H9 (cell line): ENCODE measurements around the gene YBEY. TPM values are rescaled to one million over a fixed set of nuclear protein-coding genes. Genes with fewer than 3 reads are reported as not detected.

ENCODE experiments used
- DNase-seq: peaks from one replicate; pipeline ENCODE4 v3.0.0-alpha.2; 2017
- H2AFZ ChIP-seq: one replicate; pipeline ENCODE4 v1.6.1; 2013; ENCODE audit warnings: mild to moderate bottlenecking, low read length, control low read depth, moderate library complexity
- H2AK5ac ChIP-seq: 2 replicates; pipeline ENCODE4 v1.6.1; 2013; ENCODE audit warnings: low read length, control low read depth, mixed read lengths; ENCODE audit not compliant: insufficient read length
- H2BK120ac ChIP-seq: one replicate; pipeline ENCODE4 v1.6.1; 2013; ENCODE audit warnings: low read depth, mild to moderate bottlenecking, low read length, control low read depth, inconsistent platforms; ENCODE audit not compliant: poor library complexity, severe bottlenecking
- H2BK12ac ChIP-seq: 2 replicates; pipeline ENCODE4 v1.6.1; 2013; ENCODE audit warnings: low read length, control low read depth, mixed read lengths, low read depth; ENCODE audit not compliant: insufficient read length
- H2BK15ac ChIP-seq: 2 replicates; pipeline ENCODE4 v1.6.1; 2013; ENCODE audit warnings: low read depth, low read length, control low read depth
- H2BK20ac ChIP-seq: one replicate; pipeline ENCODE4 v1.6.1; 2013; ENCODE audit warnings: low read depth, mild to moderate bottlenecking, low read length, control low read depth, inconsistent platforms; ENCODE audit not compliant: poor library complexity, severe bottlenecking
- H2BK5ac ChIP-seq: 2 replicates; pipeline ENCODE4 v1.6.1; 2013; ENCODE audit warnings: low read length, control low read depth, mixed read lengths; ENCODE audit not compliant: insufficient read length
- H3K14ac ChIP-seq: 2 replicates; pipeline ENCODE4 v1.6.1; 2013; ENCODE audit warnings: low read length, control low read depth; ENCODE audit not compliant: insufficient read depth
- H3K18ac ChIP-seq: 2 replicates; pipeline ENCODE4 v1.6.1; 2013; ENCODE audit warnings: low read depth, mild to moderate bottlenecking, mixed read lengths, low read length, control low read depth; ENCODE audit not compliant: insufficient read length
- H3K23ac ChIP-seq: 2 replicates; pipeline ENCODE4 v1.6.1; 2013; ENCODE audit warnings: low read length, control low read depth, mixed read lengths, low read depth; ENCODE audit not compliant: insufficient read length
- H3K23me2 ChIP-seq: 2 replicates; pipeline ENCODE4 v1.6.1; 2013; ENCODE audit warnings: low read depth, mild to moderate bottlenecking, mixed read lengths, low read length, control low read depth; ENCODE audit not compliant: insufficient read length, poor library complexity, severe bottlenecking
- H3K27ac ChIP-seq: 2 replicates; pipeline ENCODE4 v1.5.1; 2013; ENCODE audit warnings: low read length, control low read depth, mixed read lengths, low read depth; ENCODE audit not compliant: insufficient read length
- H3K27me3 ChIP-seq: 2 replicates; pipeline ENCODE4 v1.6.1; 2013; ENCODE audit warnings: low read length, control low read depth, inconsistent platforms; ENCODE audit not compliant: insufficient read depth
- H3K4ac ChIP-seq: 2 replicates; pipeline ENCODE4 v1.6.1; 2013; ENCODE audit warnings: low read depth, mild to moderate bottlenecking, control low read depth, inconsistent platforms, low read length, moderate library complexity
- H3K4me1 ChIP-seq: 2 replicates; pipeline ENCODE4 v1.6.1; 2013; ENCODE audit warnings: low read length, control low read depth, inconsistent platforms; ENCODE audit not compliant: insufficient read depth
- H3K4me2 ChIP-seq: 2 replicates; pipeline ENCODE4 v1.6.1; 2013; ENCODE audit warnings: low read length, control low read depth, mixed read lengths; ENCODE audit not compliant: insufficient read length, insufficient read depth
- H3K56ac ChIP-seq: 2 replicates; pipeline ENCODE4 v1.6.1; 2013; ENCODE audit warnings: low read depth, mild to moderate bottlenecking, mixed read lengths, low read length, control low read depth; ENCODE audit not compliant: insufficient read length
- H3K79me1 ChIP-seq: 2 replicates; pipeline ENCODE4 v1.6.1; 2013; ENCODE audit warnings: low read depth, mild to moderate bottlenecking, moderate library complexity, low read length, control low read depth, inconsistent platforms; ENCODE audit not compliant: insufficient read depth, poor library complexity, severe bottlenecking
- H3K79me2 ChIP-seq: 2 replicates; pipeline ENCODE4 v1.6.1; 2013; ENCODE audit warnings: low read length, control low read depth, inconsistent platforms; ENCODE audit not compliant: insufficient read depth
- H3K9ac ChIP-seq: 2 replicates; pipeline ENCODE4 v1.6.1; 2013; ENCODE audit warnings: low read length, control low read depth, mixed read lengths; ENCODE audit not compliant: insufficient read length; ENCODE audit errors: extremely low read depth
- H3K9me3 ChIP-seq: one replicate; pipeline ENCODE4 v1.6.1; 2013; ENCODE audit warnings: low read depth, low read length, inconsistent platforms; ENCODE audit not compliant: control insufficient read depth
- H3T11ph ChIP-seq: one replicate; pipeline ENCODE4 v1.6.1; 2013; ENCODE audit warnings: mild to moderate bottlenecking, low read length, control low read depth, inconsistent platforms
- H4K20me1 ChIP-seq: one replicate; pipeline ENCODE4 v1.6.1; 2013; ENCODE audit not compliant: control insufficient read depth, insufficient read length, insufficient read depth
- H4K5ac ChIP-seq: 2 replicates; pipeline ENCODE4 v1.6.1; 2013; ENCODE audit warnings: low read depth, mild to moderate bottlenecking, mixed read lengths, low read length, control low read depth; ENCODE audit not compliant: insufficient read length
- H4K8ac ChIP-seq: replicated peaks from 2 replicates; pipeline ENCODE4 v1.6.1; 2013; ENCODE audit warnings: low read length, control low read depth, mixed read lengths, low read depth; ENCODE audit not compliant: insufficient read length
- H4K91ac ChIP-seq: 2 replicates; pipeline ENCODE4 v1.6.1; 2013; ENCODE audit warnings: low read depth, mild to moderate bottlenecking, moderate library complexity, mixed read lengths, low read length, control low read depth; ENCODE audit not compliant: insufficient read length
- H3K27ac Mint-ChIP-seq, 3 experiments: 2 replicates in 2 of 3; 3 replicates in 1 of 3; pipeline ENCODE4 v1.8.0; 2020 to 2021; ENCODE audit warnings: mixed read lengths in 3 of 3, mild to moderate bottlenecking in 1 of 3, moderate library complexity in 1 of 3
- H3K27me3 Mint-ChIP-seq: 2 replicates; pipeline ENCODE4 v1.8.0; 2021; ENCODE audit warnings: low read depth, mild to moderate bottlenecking, moderate library complexity, mixed read lengths
- H3K36me3 Mint-ChIP-seq, 3 experiments: 2 replicates in 2 of 3; 3 replicates in 1 of 3; pipeline ENCODE4 v1.8.0; 2020 to 2021; ENCODE audit warnings: low read depth in 3 of 3, mixed read lengths in 3 of 3; ENCODE audit not compliant: insufficient read depth in 1 of 3
- H3K4me1 Mint-ChIP-seq, 2 experiments: 2 replicates each; pipeline ENCODE4 v1.8.0; 2020; ENCODE audit warnings: mixed read lengths in 2 of 2
- H3K4me3 Mint-ChIP-seq, 2 experiments: 2 replicates in 1 of 2; 3 replicates in 1 of 2; pipeline ENCODE4 v1.8.0; 2020 to 2021; ENCODE audit warnings: mild to moderate bottlenecking in 2 of 2, mixed read lengths in 2 of 2, moderate library complexity in 1 of 2
- H3K9me3 Mint-ChIP-seq, 2 experiments: 2 replicates in 1 of 2; 3 replicates in 1 of 2; pipeline ENCODE4 v1.8.0; 2020; ENCODE audit warnings: mild to moderate bottlenecking in 2 of 2, mixed read lengths in 2 of 2, moderate library complexity in 1 of 2
- WGBS: extraction: QIAGEN DNeasy Blood & Tissue Kit; methylation state at CpG from one replicate; pipeline ENCODE4 v1.1.7; 2013; ENCODE audit warnings: missing lambda C conversion rate, low lambda C conversion rate, mixed read lengths; ENCODE audit not compliant: insufficient read length; ENCODE audit errors: extremely low coverage; 5-methylcytosine and 5-hydroxymethylcytosine counted together
- total RNA-seq: library from RNA; stranded (reverse); gene quantifications from 2 replicates; pipeline ENCODE4 v1.2.1, GENCODE V29; 2021
- TF ChIP-seq, protein P1 (sequence below): fragments of 200-600 bp; sonication (generic); conservative IDR thresholded peaks from 3 replicates; pipeline ENCODE4 v1.8.0; 2021; ENCODE audit warnings: antibody characterized with exemption, mild to moderate bottlenecking

YBEY gene
- total RNA-seq, 1 experiment from 2014 or later: 26.2 TPM

DNA sequence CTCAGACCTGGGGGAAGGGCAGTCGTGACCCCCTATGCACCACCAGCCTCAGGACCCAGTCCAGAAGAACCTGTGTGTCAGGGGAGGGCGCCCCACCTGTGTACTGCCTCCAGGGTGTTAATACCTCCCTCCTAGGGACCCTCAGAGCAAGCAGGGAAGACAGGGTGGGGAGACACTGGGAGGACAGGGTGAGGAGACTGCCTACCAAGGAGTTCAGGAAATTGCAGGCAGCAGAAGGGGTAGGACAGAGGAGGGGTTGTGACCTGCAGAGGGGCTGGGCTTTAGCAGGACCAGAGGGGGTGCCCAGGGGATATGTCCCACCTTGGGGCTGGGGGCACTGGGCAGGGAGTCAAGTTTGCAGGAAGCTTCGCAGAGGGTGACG, 32.3 kb downstream of the YBEY start:
- H3K27ac Mint-ChIP-seq: peak overlapping the region in 2 of 3 experiments; percentile 32 to 53; a peak in 2 of 7 replicates

More for the DNA sequence above, 32.3 kb downstream of the YBEY start:
- no CpG with 5 or more reads among the region's 4 CpGs for WGBS
- H2BK20ac ChIP-seq: no peak overlapping the region
- DNase-seq: no peak
- H2AFZ ChIP-seq: no peak overlapping the region
- no peaks in the 10 kb centered on the region for H3K27me3 ChIP-seq
- Mint-ChIP-seq H3K36me3 (peaks cover 22 to 30% (median 28%) of the 10 kb centered on the region in 3 experiments), H3K9me3 (no peaks in the 10 kb centered on the region), H3K27me3 (no peaks in the 10 kb centered on the region), H3K4me3 (peak overlapping the region in 1 of 2 experiments; percentile 23; a peak in 1 of 5 replicates), H3K4me1 (peaks cover 32 to 34% of the 10 kb centered on the region in 2 experiments)
- H3K23me2 ChIP-seq: peaks cover 14% of the 10 kb centered on the region
- H2BK120ac ChIP-seq: no peak overlapping the region
- no peaks in the 10 kb centered on the region for H4K20me1 ChIP-seq
- no peak overlapping the region for H4K5ac ChIP-seq
- H3K4me2 ChIP-seq: no peak overlapping the region
- no peak overlapping the region for H4K91ac ChIP-seq
- no peak overlapping the region for H3T11ph ChIP-seq
- peak overlapping the region; percentile 30 for H3K18ac ChIP-seq
- H2BK15ac ChIP-seq: no peak overlapping the region
- no peak overlapping the region for H3K9ac ChIP-seq
- no peak overlapping the region for H3K56ac ChIP-seq
- peaks cover 7% of the 10 kb centered on the region; the same call in 1 of the 2 replicates for H3K4me1 ChIP-seq
- H3K14ac ChIP-seq: peak overlapping the region; percentile 30
- no peak overlapping the region for H2BK12ac ChIP-seq
- TF ChIP-seq, protein P1, sequence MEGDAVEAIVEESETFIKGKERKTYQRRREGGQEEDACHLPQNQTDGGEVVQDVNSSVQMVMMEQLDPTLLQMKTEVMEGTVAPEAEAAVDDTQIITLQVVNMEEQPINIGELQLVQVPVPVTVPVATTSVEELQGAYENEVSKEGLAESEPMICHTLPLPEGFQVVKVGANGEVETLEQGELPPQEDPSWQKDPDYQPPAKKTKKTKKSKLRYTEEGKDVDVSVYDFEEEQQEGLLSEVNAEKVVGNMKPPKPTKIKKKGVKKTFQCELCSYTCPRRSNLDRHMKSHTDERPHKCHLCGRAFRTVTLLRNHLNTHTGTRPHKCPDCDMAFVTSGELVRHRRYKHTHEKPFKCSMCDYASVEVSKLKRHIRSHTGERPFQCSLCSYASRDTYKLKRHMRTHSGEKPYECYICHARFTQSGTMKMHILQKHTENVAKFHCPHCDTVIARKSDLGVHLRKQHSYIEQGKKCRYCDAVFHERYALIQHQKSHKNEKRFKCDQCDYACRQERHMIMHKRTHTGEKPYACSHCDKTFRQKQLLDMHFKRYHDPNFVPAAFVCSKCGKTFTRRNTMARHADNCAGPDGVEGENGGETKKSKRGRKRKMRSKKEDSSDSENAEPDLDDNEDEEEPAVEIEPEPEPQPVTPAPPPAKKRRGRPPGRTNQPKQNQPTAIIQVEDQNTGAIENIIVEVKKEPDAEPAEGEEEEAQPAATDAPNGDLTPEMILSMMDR: no peak
- H3K27ac ChIP-seq: no peak overlapping the region
- no peak overlapping the region for H4K8ac ChIP-seq
- no peak overlapping the region for H3K4ac ChIP-seq
- no peak overlapping the region for H2AK5ac ChIP-seq
- no peak overlapping the region for H3K23ac ChIP-seq
- H3K79me2 ChIP-seq: peaks cover 13% of the 10 kb centered on the region; the same call in 1 of the 2 replicates
- H3K79me1 ChIP-seq: peaks cover 2% of the 10 kb centered on the region
- H3K9me3 ChIP-seq: no peaks in the 10 kb centered on the region
- no peak overlapping the region for H2BK5ac ChIP-seq
